Left lung (tissue), 10 donors: ENCODE data around the gene POU2F3. TPM values are rescaled to one million over a fixed set of nuclear protein-coding genes. Genes with fewer than 3 reads are reported as not detected.

Experiments used
- ATAC-seq: fragments of 200-7000 bp; cut with Tn5 transposase; one replicate; pipeline ENCODE4 v1.9.1; 2020; ENCODE audit warnings: moderate library complexity
- DNase-seq, 4 donors: peaks; one replicate each; pipeline ENCODE4 v3.0.0-alpha.2; 2013 to 2020
- H3K27ac ChIP-seq, 2 donors: fragments of 200-600 bp; sonication (generic) in 1 of 2; one replicate each; pipeline versions ENCODE4 v1.5.0 to v1.8.0; 2020 to 2021
- H3K27me3 ChIP-seq, 2 donors: fragments of 200-600 bp; sonication (generic) in 1 of 2; one replicate each; pipeline versions ENCODE4 v1.5.0 to v1.8.0; 2020 to 2021
- H3K36me3 ChIP-seq, 2 donors: fragments of 200-600 bp; sonication (generic) in 1 of 2; one replicate each; pipeline versions ENCODE4 v1.5.0 to v1.8.0; 2020 to 2021
- H3K4me1 ChIP-seq, 2 donors: fragments of 200-600 bp; one replicate each; pipeline ENCODE4 v1.8.0; 2021
- H3K4me3 ChIP-seq, 2 donors: fragments of 200-600 bp; sonication (generic) in 1 of 2; one replicate each; pipeline versions ENCODE4 v1.5.0 to v1.8.0; 2020 to 2021; ENCODE audit warnings: mild to moderate bottlenecking in 1 of 2
- H3K9me3 ChIP-seq, 2 donors: fragments of 200-600 bp; sonication (generic) in 1 of 2; one replicate each; pipeline versions ENCODE4 v1.5.0 to v1.8.0; 2020 to 2021
- intact Hi-C, 2 donors: fragments of 100-400 bp; cut with DNase I; formaldehyde crosslinking; loops; one replicate each; pipeline versions ENCODE4 v1.11.2 to v1.14.2; 2022
- polyA plus RNA-seq, 6 donors: library from polyadenylated mRNA; unstranded; fragments of 120-200 nt; gene quantifications; one replicate each; pipeline ENCODE4 v1.2.1, GENCODE V29; 2013; ENCODE audit not compliant: insufficient read length in 6 of 6
- total RNA-seq, 2 donors: library from RNA; stranded (reverse); fragmentation: NEBNext Ultra II Directional; extraction: Animal tissue kit (Norgen Biotek cat#: 25700); gene quantifications; one replicate each; pipeline ENCODE4 v1.2.1, GENCODE V29; 2021
- TF ChIP-seq, protein P1 (sequence below), 2 donors: fragments of 200-600 bp; sonication (generic) in 1 of 2; IDR thresholded peaks; one replicate each; pipeline versions ENCODE4 v1.5.0 to v1.8.0; 2021; ENCODE audit warnings: antibody characterized with exemption in 2 of 2
- donor health status: DM: no; HTN: yes; CAD: no.
- donor health status: DM: no; HTN: no; CAD: no.

Gene POU2F3
- total and polyA plus RNA-seq, 8 donors = 0.63 to 3.3 (median 1.1) TPM

- Histone ChIP-seq H3K4me1 (peaks cover 5 to 33% of the 10 kb centered on the region in 2 donors), H3K27ac (no peak overlapping the region), H3K36me3 (no peaks in the 10 kb centered on the region), H3K4me3 (no peak overlapping the region), H3K27me3 (peaks cover 0 to 22% of the 10 kb centered on the region in 2 donors), H3K9me3 (no peaks in the 10 kb centered on the region)
- intact Hi-C loops = no loop called here
- DNase-seq = no peak
- TF ChIP-seq, protein P1, sequence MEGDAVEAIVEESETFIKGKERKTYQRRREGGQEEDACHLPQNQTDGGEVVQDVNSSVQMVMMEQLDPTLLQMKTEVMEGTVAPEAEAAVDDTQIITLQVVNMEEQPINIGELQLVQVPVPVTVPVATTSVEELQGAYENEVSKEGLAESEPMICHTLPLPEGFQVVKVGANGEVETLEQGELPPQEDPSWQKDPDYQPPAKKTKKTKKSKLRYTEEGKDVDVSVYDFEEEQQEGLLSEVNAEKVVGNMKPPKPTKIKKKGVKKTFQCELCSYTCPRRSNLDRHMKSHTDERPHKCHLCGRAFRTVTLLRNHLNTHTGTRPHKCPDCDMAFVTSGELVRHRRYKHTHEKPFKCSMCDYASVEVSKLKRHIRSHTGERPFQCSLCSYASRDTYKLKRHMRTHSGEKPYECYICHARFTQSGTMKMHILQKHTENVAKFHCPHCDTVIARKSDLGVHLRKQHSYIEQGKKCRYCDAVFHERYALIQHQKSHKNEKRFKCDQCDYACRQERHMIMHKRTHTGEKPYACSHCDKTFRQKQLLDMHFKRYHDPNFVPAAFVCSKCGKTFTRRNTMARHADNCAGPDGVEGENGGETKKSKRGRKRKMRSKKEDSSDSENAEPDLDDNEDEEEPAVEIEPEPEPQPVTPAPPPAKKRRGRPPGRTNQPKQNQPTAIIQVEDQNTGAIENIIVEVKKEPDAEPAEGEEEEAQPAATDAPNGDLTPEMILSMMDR (IDR thresholded peaks at IDR 0.05) = no peak
- no peak for ATAC-seq
Measured at GRCh38 chr11:120205596-120206161, 34.3 kb upstream of the POU2F3 start.

DNA sequence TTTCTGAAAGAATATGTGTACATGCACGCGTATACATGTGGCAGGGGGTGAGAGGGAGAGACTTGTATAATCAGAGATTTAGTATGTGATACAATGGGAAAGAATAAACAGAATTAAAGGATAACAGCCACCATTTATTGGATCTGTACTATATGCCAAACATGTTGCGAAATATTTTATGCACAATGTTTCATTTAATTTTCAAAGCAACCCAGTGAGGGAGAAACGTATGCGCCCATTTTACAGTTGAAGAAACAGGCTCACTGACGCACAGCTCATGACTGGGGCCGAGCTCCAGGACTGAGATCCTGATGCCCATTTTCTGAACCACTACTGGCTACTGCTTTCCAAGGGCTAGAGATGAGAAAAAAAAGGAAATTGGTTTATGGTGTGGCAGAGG, 32.4 kb upstream of the POU2F3 start:
- H3K27me3 ChIP-seq = peaks cover 0 to 40% of the 10 kb centered on the region in 2 donors
- DNase-seq (no peak), ATAC-seq (no peak)
- H3K4me3 ChIP-seq = no peak overlapping the region
- H3K9me3 ChIP-seq = no peaks in the 10 kb centered on the region
- intact Hi-C loops = no loop called here
- TF ChIP-seq, protein P1 (IDR thresholded peaks at IDR 0.05) = no peak
- peaks cover 5 to 43% of the 10 kb centered on the region in 2 donors for H3K4me1 ChIP-seq
- no peaks in the 10 kb centered on the region for H3K36me3 ChIP-seq
- H3K27ac ChIP-seq = peak overlapping the region in 1 of 2 donors; percentile 63

DNA sequence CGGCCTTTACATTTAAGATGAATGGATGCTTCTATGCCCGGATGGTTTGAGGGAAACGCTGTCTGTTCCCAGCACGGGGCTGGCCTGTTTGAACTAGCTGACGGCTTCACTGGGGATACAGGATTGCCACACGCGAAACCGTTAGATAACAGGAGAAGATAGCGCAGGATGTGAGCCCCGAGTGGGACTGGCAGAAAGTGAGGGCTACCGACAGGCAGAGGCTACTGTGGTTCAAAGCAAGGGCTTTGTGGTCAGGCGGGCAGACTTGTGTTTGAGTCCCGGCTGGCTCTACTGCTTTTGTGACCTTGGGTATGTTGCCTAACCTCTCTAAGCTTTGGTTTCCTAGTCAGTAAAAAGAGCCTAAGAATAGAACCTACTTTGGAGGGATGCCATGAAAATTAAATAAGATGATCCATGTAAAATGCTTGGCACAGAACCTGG, 31.9 kb upstream of the POU2F3 start:
- DNase-seq (no peak), ATAC-seq (no peak)
- Histone ChIP-seq H3K9me3 (no peaks in the 10 kb centered on the region), H3K27me3 (peaks cover 0 to 41% of the 10 kb centered on the region in 2 donors), H3K4me1 (peaks cover 5 to 43% of the 10 kb centered on the region in 2 donors), H3K4me3 (no peak overlapping the region), H3K27ac (peak overlapping the region in 1 of 2 donors; percentile 63), H3K36me3 (no peaks in the 10 kb centered on the region)
- TF ChIP-seq, protein P1 (IDR thresholded peaks at IDR 0.05) = no peak
- intact Hi-C loops = no loop called here

DNA sequence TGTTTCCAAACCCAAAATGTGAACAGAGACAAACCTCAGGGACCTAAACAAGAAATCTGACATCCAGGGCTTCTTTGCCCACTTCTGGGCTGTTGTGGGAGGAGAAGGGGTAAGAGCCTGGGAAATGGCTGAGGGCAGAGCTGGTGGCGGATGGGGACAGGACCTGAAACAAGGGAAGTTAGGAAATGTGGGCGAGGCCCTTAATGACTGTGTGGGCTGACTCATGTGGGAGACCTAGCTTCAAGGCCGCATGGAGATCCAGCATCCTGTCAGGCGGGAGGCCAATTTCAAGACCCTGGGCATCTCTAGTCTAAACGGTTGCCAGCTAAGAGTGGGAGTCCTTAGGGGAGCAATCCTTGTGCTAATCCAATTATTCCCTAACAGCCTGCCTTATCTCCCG, 31.2 kb upstream of the POU2F3 start:
- peaks cover 5 to 43% of the 10 kb centered on the region in 2 donors for H3K4me1 ChIP-seq
- intact Hi-C loops = no loop called here
- TF ChIP-seq, protein P1 (IDR thresholded peaks at IDR 0.05) = no peak
- no peaks in the 10 kb centered on the region for H3K9me3 ChIP-seq
- H3K27ac ChIP-seq = peak overlapping the region; percentile 15 to 63
- ATAC-seq = peak; percentile 32
- no peaks in the 10 kb centered on the region for H3K36me3 ChIP-seq
- H3K4me3 ChIP-seq = no peak overlapping the region
- H3K27me3 ChIP-seq = peaks cover 0 to 41% of the 10 kb centered on the region in 2 donors
- DNase-seq = peak in 1 of 4 donors; percentile 52

DNA sequence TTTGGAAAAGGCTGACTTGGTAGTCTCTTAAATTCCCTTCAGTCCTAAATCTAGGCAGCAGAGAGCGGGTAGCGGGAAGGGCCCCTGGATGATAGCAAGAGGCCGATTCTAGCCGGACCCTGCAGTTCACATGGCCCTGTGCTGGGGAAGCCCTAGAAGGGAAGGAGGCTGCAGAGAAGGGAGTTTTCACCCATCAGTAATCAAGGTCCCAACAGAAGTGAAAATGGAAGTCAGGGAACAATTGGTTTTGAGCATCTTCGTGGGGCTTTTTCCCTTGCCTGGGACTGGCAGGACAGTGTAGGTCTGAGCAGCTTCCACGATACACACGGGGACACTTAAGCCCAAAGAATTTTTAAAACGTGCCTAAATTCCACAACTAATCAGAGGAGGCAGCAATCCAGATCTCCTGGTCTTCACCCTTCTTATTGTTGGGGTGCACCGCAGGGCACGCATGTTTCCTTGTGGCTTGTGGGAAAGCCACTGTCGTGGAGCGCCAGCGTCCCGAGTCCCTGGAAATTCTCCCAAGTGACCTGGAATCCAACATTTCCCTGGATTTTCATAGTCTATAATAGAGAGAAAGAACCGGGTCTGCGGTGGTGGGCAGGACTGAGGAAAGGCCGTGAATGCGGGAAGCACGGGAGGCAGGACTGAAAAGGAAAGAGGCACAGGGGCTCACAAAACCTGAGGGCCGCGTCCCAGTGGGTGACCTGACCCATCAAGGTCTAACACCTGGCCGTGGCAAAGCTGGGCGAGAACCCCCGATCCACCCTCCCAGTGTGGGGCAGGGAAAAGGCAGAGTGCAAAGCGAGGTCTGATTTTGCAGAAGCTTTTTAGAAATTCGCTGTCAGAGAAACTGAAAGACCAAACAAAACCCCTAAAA, 30.0 kb upstream of the POU2F3 start:
- Histone ChIP-seq H3K4me3 (peak overlapping the region; percentile 50 to 60), H3K9me3 (no peaks in the 10 kb centered on the region), H3K27ac (peak overlapping the region; percentile 49 to 63), H3K4me1 (peaks cover 5 to 43% of the 10 kb centered on the region in 2 donors), H3K27me3 (peaks cover 0 to 41% of the 10 kb centered on the region in 2 donors), H3K36me3 (no peaks in the 10 kb centered on the region)
- intact Hi-C loops = no loop called here
- DNase-seq (no peak), ATAC-seq (no peak)
- TF ChIP-seq, protein P1 (IDR thresholded peaks at IDR 0.05) = no peak
